HG03432 (cell line): Measurements from ENCODE around the gene EXOC7.

Experiments used
- ATAC-seq: cut with Tn5 transposase; IDR thresholded peaks from one replicate; pipeline ENCODE4 v1.9.1; 2021; ENCODE audit warnings: mild to moderate bottlenecking, moderate library complexity; ENCODE audit not compliant: unreplicated experiment

The EXOC7 gene

GRCh38 chr17:76103274-76104139 is at the start of gene EXOC7:
Gene EXOC7 (minus strand): TSS chr17:76103787. CDS start chr17:76103692, 95 bp downstream.
- ATAC-seq = peak; percentile 81

GRCh38 chr17:76153202-76153601 is 49.6 kb upstream of the EXOC7 start:
- no peak for ATAC-seq

DNA sequence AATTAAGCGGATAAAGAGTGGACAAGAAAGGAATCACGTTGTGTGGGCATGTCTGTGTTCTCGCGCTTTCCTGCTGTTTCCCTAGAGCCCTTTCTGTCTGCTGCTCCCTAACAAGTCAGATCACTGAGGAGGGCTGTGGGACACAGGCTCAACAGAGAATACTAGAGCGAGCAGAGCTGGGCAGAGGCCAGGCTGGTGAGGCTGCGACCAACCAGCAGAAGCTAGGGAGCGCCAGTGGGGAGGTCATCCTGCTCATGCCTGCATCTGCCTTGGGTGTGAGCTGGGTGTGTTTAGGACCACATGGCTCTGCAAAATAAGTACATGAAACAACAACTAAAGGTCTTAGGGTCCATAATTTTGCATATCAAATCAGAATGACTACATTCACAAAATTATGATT is 49.0 kb upstream of the EXOC7 start:
- no peak for ATAC-seq

DNA sequence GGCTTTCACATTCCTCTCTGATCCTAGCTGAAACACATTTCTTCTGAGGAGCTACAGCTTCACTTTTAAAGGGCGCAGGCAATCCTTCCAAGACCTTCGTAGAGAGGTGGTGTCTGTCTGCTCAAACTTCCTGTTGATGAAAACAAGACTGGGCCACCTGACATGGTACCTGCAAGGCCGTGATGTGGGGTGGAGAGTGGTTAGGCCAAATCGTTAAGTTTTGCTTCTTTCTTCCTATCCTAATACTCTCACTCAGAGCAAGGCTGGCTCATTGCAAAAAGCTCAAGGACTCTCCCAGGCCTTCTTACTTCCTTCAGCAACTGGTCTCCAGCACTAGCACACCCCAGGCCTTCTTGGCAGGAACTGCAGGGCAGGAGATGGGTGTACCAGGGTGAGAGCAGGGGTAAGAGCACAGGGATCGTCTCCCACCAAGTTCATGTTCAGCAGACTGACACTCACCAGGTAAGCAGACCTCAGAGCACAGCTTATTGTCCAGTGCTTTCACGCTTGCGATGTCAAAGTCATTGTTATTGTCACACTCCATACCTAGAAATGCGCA is 48.4 kb upstream of the EXOC7 start:
- ATAC-seq = no peak

DNA sequence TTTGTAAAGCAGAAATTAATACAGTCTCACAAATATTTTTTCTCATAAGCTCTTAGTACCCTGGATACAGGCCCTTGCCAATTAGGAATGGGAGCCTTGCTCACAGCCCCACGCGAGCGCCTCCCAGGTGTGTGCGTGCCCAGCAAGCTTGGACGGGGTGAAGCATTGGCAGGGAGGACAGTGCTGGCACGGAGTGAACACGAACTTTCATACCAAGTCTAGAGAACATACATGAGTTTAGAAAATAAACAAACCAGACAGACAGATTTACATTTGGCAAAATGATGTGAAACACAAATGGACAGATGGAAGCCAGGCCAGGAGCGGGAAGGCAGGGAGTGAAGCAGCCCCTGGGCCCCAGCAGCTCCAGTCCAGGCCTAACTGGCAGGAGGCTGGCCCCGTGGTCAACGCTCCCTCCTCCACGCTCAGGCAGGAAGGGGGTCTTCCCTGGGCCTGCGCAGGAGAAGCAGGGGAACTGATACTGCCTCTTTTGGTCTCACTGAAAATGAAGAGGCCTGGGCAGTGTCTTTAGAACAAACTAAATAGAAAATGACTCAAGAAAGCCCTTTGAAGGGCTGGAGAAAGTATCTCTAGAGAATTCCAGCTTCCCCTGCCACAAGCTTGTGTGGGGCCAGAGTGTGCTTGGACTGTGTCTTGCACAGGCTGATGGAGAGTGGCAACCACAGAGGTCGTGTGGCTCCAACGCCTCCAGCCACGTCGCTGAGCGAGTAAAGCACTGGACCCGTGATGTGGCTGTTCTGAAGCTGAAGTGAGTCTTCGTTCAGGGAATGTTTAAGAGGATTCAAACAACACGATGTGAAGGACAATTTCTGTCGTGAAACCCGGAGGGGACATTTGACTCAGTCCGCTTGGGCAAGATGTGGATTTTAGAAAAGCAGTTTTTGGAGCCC is 47.4 kb upstream of the EXOC7 start:
- no peak for ATAC-seq

- ATAC-seq = no peak
Measured at GRCh38 chr17:76149214-76149613, 45.6 kb upstream of the EXOC7 start.

DNA sequence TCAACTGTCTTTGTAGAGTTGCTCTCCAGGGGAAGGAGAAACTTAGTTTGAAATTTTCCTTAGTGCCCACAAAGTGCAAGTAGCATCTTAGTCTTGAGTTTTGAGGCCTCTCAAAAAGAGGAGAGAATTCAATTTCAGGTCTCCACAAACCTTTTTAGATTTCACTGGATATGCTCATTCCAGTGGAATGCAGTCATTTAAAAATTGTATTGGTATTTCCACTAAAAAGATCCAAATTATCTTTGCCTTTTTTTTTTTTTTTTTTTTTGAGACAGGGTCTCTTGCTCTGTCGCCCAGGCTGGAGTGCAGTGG is 44.4 kb upstream of the EXOC7 start:
- ATAC-seq = no peak

GRCh38 chr17:76147211-76148014 is 43.8 kb upstream of the EXOC7 start:
- ATAC-seq = no peak

DNA sequence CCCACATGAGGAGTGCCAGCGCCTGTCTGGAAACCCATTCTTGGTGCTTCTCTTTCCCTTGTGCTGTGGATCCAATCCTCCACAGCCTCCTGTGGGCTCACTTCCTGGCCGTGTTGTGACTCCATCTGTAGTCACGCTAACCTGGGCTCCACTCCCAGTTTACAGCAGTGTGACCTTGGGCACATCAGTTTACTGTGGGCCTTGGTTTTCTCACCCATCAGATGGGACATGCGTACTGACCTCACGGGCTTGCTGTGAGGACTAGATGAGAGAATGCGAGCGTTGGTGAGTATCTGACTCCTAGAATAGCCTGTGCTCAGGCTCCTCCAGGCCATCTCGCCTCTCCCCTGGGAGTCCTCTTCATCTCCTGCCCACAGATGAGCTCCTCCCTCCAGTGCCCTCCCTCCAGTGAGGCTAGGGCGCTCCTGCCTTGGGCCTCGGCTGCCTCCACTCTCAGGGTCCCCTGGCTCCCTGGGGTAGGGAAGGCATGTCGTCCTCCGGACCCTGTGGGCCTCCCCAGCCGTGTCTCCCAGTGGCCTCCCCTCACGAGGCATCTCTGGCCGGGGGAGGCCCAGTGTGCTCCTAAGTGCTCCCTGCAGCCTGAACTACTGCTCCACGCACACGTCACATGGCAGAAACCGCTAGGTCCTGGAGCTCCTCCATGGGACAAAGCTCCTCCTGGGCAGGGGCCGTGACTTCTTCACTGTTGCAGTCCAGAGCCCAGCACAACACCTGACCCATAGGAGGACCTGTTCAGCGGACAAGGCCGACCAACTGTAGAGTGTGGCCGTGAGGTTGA is 42.7 kb upstream of the EXOC7 start:
- ATAC-seq = no peak

DNA sequence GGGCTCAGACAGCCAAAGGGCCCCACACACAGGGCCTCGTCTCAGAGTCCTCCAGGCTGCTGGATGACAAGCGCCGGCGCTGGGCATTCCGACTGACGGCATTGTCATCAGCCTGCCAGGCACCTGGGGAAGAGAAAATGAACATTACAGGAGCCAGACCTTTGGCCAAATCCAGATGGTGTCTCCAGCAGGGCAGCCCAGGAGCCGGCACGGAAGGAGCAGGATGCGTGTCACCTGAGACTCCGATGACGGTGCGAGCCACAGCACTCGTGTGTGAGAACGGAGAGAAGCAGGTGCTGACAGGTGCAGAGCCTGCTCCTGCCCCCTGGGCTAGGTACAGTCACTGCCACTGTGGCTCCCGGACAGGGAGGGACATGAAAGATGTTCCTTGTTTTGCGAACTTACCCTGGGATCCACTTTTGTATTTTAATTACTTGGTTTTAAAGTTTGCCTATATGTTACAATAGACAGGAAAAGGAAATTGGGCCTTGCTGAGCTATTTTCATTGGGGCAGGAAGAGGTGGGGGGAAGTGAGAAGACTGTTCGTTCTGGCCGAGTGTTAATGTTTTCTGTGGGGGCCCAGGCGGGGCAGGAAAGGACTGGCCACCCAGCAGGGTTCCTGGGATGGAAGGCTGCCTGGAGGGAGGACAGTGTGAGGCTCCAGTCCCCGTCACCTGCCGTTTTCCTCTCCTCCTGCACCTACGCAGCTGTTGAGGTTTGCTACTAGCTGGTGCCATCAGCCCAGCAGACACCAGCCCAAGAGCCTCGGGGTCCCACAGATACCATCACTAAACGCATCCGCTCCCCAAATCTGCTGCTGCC is 41.9 kb upstream of the EXOC7 start:
- no peak for ATAC-seq

- ATAC-seq = no peak
Measured at GRCh38 chr17:76142585-76143041, 39.0 kb upstream of the EXOC7 start.

DNA sequence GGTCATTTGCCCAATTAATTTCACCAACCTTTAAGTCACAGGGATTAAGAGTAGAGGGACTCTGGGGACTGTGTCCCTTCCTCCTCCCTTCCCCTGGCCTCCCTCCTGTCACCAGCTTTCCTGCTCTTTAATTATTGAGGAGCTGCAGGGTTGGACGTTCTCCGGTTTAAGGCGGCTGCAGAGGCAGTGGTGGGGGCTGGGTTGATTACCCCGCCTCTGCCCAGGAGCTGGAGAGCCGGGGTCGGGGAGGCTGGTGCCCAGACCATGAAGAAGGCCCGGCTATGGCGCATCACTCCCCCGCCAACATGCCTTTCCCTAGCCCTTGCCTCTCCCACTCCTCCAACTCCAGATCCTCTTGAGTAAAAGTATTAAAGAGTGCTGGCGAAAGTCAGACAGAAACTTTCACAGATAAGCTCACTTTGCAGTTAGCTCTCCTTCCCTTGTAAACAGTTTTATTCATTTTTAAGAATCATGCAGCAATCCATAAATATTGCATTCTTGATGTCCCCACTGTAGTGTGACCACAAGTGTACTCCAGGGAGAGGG is 38.5 kb upstream of the EXOC7 start:
- no peak for ATAC-seq

DNA sequence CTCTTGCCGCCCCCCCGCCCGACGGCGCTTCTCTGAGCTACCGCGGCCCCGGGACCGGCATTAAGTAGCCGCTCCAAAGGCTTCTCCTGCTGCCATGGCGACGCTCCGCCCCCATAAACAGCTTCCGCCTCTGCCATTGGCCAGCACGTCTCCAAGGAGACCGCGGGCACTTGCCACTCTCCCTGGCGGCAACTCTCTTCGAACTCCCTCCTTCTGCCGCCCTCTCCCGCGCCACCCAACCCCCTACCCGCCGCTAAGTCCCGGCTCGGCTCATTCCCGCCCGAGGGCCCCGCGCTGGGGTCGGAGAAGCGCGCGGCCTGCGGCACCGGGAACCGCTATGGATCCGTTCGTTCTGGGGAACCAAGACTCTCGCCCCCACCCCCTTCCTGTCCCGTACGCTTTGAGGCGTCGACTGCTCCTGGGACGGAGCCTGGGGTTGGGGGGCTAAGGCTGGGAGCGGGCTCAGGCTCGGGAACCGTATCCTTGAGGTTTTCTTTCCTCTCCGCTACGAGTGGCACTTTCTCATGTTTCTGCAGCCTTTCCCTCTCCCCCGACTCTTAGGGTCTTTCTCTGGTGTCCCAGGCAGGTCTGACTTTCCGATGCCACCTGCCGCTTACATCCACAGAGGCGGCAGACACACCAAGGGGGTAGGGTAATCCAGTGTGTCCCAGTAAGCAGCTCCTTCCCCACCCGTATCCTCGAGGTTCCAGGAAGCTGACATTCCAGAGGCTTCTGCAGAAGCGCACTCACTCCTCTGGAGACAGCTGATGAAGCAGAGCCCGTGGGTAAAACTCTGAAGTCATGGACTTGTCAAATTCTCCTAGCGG is 37.8 kb upstream of the EXOC7 start, which contains the start of gene FOXJ1:
FOXJ1 (minus strand) TSS at position 34 of the 827 bp plus-strand sequence. CDS start 850 bp downstream, outside the sequence.
- ATAC-seq = peak; percentile 82

- no peak for ATAC-seq
Measured at GRCh38 chr17:76140661-76141211, 37.1 kb upstream of the EXOC7 start.

DNA sequence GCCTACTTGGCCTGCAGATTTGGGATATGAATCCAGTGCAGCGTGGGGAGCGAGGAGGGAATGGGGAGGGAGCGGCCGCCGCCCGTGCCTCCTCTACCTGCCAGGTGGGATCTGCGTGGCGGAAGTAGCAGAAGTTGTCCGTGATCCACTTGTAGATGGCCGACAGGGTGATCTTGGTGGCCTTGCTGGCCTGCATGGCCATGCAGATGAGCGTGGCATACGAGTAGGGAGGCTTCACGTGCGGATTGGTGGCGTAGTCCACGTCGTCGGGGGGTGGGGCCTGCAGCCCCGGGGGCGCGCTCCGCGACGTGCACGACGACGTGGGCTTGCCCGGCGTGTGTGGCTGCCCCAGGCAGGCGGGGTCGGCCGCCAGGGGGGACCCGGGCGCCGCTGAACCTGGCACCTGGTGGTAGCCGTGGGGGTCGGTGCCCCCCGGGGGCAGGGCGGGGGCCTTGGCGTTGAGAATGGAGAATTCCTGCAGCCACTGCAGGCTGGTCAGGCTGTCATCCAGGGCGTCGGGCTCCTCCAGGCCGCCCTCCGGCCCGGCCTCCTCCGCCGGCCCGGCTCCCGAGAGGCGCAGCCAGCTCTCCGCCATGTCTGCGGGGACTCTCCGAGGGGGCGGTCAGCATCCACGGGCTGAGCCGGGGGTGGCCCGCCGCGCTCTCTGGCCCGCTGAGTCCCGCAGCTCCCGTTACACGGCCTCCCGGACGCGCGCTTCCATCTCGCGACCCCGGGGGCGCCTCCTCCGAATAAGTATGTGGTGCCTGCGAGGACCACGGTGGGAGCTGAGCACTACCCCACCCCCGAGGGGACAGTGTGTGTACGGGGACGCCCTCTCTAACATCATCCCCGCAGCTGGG is 36.4 kb upstream of the EXOC7 start:
- no peak for ATAC-seq

- no peak for ATAC-seq
Measured at GRCh38 chr17:76138896-76139752, 35.5 kb upstream of the EXOC7 start.
